ENCODE data around the gene DACH1. TPM values are rescaled to one million over a fixed set of nuclear protein-coding genes. Genes with fewer than 3 reads are reported as not detected.
A peak's percentile ranks its signal among the peaks of the same experiment; 100 is the strongest.

Gene DACH1
- total and polyA plus RNA-seq, 9 donors = 4.3 to 11.7 (median 10.5) TPM

- Histone ChIP-seq H3K27me3 (ENCODE audit: control insufficient read depth, insufficient read depth, low read length) (no peaks in the 10 kb centered on the region), H3K36me3 (ENCODE audit: control insufficient read depth, insufficient read depth, low read length) (no peaks in the 10 kb centered on the region), H3K27ac (ENCODE audit: low read length) (no peak overlapping the region), H3K4me1 (ENCODE audit: control insufficient read depth, insufficient read depth, low read length) (peaks cover 3% of the 10 kb centered on the region), H3K9me3 (replicated peaks; ENCODE audit: control insufficient read depth, low read depth, low read length) (no peaks in the 10 kb centered on the region), H3K4me3 (ENCODE audit: low read length) (no peak overlapping the region)
- WGBS (ENCODE audit: insufficient coverage) = no CpG with 5 or more reads among the region's 2 CpGs
- peak; percentile 36 for DNase-seq
Observed at GRCh38 chr13:71634602-71635443, 232.2 kb downstream of the DACH1 start.

DNA sequence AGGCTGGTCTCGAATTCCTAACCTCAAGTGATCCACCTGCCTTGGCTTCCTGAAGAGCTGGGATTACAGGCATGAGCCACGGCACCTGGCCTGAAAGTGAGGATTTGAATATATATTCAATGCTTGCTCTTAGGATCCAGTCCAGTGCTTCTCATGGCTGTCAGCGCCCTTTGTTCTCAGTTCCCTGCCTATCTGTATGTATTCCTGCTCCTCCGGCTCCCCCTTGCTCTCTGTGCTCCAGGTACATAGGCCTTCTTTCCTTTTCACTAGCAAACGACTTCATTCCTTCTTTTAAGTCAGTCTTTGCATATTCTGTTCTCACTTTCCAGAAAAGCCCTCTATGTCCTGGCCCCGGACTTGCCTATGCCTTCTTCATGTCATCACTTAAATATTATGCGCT, 232.8 kb downstream of the DACH1 start:
- H3K4me1 ChIP-seq (ENCODE audit: control insufficient read depth, insufficient read depth, low read length) = peaks cover 3% of the 10 kb centered on the region
- H3K36me3 ChIP-seq (ENCODE audit: control insufficient read depth, insufficient read depth, low read length) = no peaks in the 10 kb centered on the region
- DNase-seq = no peak
- no peaks in the 10 kb centered on the region for H3K27me3 ChIP-seq (ENCODE audit: control insufficient read depth, insufficient read depth, low read length)
- no peak overlapping the region for H3K27ac ChIP-seq (ENCODE audit: low read length)
- WGBS (ENCODE audit: insufficient coverage) = 77% methylated on average over 6 of the region's 7 CpGs
- no peaks in the 10 kb centered on the region for H3K9me3 ChIP-seq (replicated peaks; ENCODE audit: control insufficient read depth, low read depth, low read length)
- no peak overlapping the region for H3K4me3 ChIP-seq (ENCODE audit: low read length)

DNA sequence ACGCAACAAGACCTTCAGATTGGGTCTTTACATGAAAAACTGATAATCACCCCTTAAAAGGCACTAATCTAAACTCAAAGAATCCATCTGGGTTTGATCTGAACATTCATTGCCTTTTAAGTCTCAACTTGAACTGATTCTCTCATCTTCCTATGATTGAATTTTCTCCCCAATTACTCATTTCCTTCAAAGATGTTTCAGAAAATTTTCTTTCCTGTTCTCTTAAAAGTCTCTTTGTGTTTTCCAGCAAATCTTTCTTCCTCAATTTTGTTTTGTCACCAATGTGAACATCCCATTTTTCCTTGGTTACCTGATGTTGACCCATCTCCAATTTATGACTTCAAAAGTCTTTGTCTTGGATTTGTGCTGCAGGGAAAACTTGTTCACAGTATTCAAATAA, 234.3 kb downstream of the DACH1 start:
- Histone ChIP-seq H3K27me3 (ENCODE audit: control insufficient read depth, insufficient read depth, low read length) (no peaks in the 10 kb centered on the region), H3K4me1 (ENCODE audit: control insufficient read depth, insufficient read depth, low read length) (peaks cover 3% of the 10 kb centered on the region), H3K27ac (ENCODE audit: low read length) (no peak overlapping the region), H3K9me3 (replicated peaks; ENCODE audit: control insufficient read depth, low read depth, low read length) (no peaks in the 10 kb centered on the region), H3K36me3 (ENCODE audit: control insufficient read depth, insufficient read depth, low read length) (no peaks in the 10 kb centered on the region), H3K4me3 (ENCODE audit: low read length) (no peak overlapping the region)
- WGBS (ENCODE audit: insufficient coverage) = 86% methylated on average over 1 of the region's 1 CpG
- DNase-seq = no peak

DNA sequence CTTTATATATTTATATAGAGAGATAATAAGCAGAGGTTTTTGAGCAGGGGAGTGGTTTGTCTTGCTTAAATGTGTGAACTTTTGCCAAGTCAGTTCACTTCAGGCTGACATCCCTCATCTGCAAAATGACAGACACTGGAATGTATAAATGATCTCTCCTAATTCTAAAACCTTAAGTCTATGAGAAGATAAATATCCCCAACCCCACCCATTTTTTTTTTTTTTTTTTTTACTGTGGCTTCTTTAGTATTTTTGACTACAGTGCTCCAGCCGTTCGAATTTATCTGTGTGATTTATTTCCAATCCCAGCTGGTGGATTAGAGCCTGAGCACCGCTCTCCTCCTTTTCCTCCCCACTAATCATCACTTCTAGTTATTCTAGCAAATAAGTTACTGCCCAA, 234.8 kb downstream of the DACH1 start:
- Histone ChIP-seq H3K4me1 (ENCODE audit: control insufficient read depth, insufficient read depth, low read length) (peaks cover 3% of the 10 kb centered on the region), H3K27ac (ENCODE audit: low read length) (no peak overlapping the region)
- WGBS (ENCODE audit: insufficient coverage) = no CpG with 5 or more reads among the region's 3 CpGs

GRCh38 chr13:71629167-71629566, 237.8 kb downstream of the DACH1 start:
- WGBS (ENCODE audit: insufficient coverage) = 80% methylated on average over 2 of the region's 3 CpGs
- no peaks in the 10 kb centered on the region for H3K27me3 ChIP-seq (ENCODE audit: control insufficient read depth, insufficient read depth, low read length)
- H3K4me3 ChIP-seq (ENCODE audit: low read length) = no peak overlapping the region
- H3K27ac ChIP-seq (ENCODE audit: low read length) = no peak overlapping the region
- no peaks in the 10 kb centered on the region for H3K4me1 ChIP-seq (ENCODE audit: control insufficient read depth, insufficient read depth, low read length)
- no peaks in the 10 kb centered on the region for H3K36me3 ChIP-seq (ENCODE audit: control insufficient read depth, insufficient read depth, low read length)
- no peaks in the 10 kb centered on the region for H3K9me3 ChIP-seq (replicated peaks; ENCODE audit: control insufficient read depth, low read depth, low read length)
- no peak for DNase-seq

More for the DNA sequence above, 234.8 kb downstream of the DACH1 start:
- no peaks in the 10 kb centered on the region for H3K36me3 ChIP-seq (ENCODE audit: control insufficient read depth, insufficient read depth, low read length)
- no peaks in the 10 kb centered on the region for H3K9me3 ChIP-seq (replicated peaks; ENCODE audit: control insufficient read depth, low read depth, low read length)
- no peak for DNase-seq
- no peak overlapping the region for H3K4me3 ChIP-seq (ENCODE audit: low read length)
- no peaks in the 10 kb centered on the region for H3K27me3 ChIP-seq (ENCODE audit: control insufficient read depth, insufficient read depth, low read length)

GRCh38 chr13:71626421-71627117, 240.4 kb downstream of the DACH1 start:
- H3K4me1 ChIP-seq (ENCODE audit: control insufficient read depth, insufficient read depth, low read length) = no peaks in the 10 kb centered on the region
- H3K27me3 ChIP-seq (ENCODE audit: control insufficient read depth, insufficient read depth, low read length) = no peaks in the 10 kb centered on the region
- DNase-seq = no peak
- WGBS (ENCODE audit: insufficient coverage) = no CpG with 5 or more reads among the region's 4 CpGs
- H3K36me3 ChIP-seq (ENCODE audit: control insufficient read depth, insufficient read depth, low read length) = no peaks in the 10 kb centered on the region
- no peaks in the 10 kb centered on the region for H3K9me3 ChIP-seq (replicated peaks; ENCODE audit: control insufficient read depth, low read depth, low read length)
- H3K4me3 ChIP-seq (ENCODE audit: low read length) = no peak overlapping the region
- H3K27ac ChIP-seq (ENCODE audit: low read length) = no peak overlapping the region

- H3K36me3 ChIP-seq (ENCODE audit: control insufficient read depth, insufficient read depth, low read length) = no peaks in the 10 kb centered on the region
- H3K4me1 ChIP-seq (ENCODE audit: control insufficient read depth, insufficient read depth, low read length) = no peaks in the 10 kb centered on the region
- H3K27ac ChIP-seq (ENCODE audit: low read length) = peak overlapping the region; percentile 33
- no peak overlapping the region for H3K4me3 ChIP-seq (ENCODE audit: low read length)
- peak; percentile 18 for DNase-seq
- no peaks in the 10 kb centered on the region for H3K27me3 ChIP-seq (ENCODE audit: control insufficient read depth, insufficient read depth, low read length)
- no peaks in the 10 kb centered on the region for H3K9me3 ChIP-seq (replicated peaks; ENCODE audit: control insufficient read depth, low read depth, low read length)
Observed at GRCh38 chr13:71625694-71626093, 241.3 kb downstream of the DACH1 start.

- H3K27ac ChIP-seq (ENCODE audit: low read length) = no peak overlapping the region
- no peaks in the 10 kb centered on the region for H3K27me3 ChIP-seq (ENCODE audit: control insufficient read depth, insufficient read depth, low read length)
- no peaks in the 10 kb centered on the region for H3K4me1 ChIP-seq (ENCODE audit: control insufficient read depth, insufficient read depth, low read length)
- no peaks in the 10 kb centered on the region for H3K36me3 ChIP-seq (ENCODE audit: control insufficient read depth, insufficient read depth, low read length)
- H3K4me3 ChIP-seq (ENCODE audit: low read length) = no peak overlapping the region
- DNase-seq = no peak
- 75% methylated on average over 2 of the region's 5 CpGs for WGBS (ENCODE audit: insufficient coverage)
- no peaks in the 10 kb centered on the region for H3K9me3 ChIP-seq (replicated peaks; ENCODE audit: control insufficient read depth, low read depth, low read length)
Observed at GRCh38 chr13:71624653-71625600, 242.1 kb downstream of the DACH1 start.

- Histone ChIP-seq H3K4me3 (ENCODE audit: low read length) (no peak overlapping the region), H3K36me3 (ENCODE audit: control insufficient read depth, insufficient read depth, low read length) (no peaks in the 10 kb centered on the region), H3K27ac (ENCODE audit: low read length) (no peak overlapping the region), H3K27me3 (ENCODE audit: control insufficient read depth, insufficient read depth, low read length) (no peaks in the 10 kb centered on the region), H3K9me3 (replicated peaks; ENCODE audit: control insufficient read depth, low read depth, low read length) (no peaks in the 10 kb centered on the region), H3K4me1 (ENCODE audit: control insufficient read depth, insufficient read depth, low read length) (no peaks in the 10 kb centered on the region)
- no peak for DNase-seq
- WGBS (ENCODE audit: insufficient coverage) = 29% methylated on average over 1 of the region's 11 CpGs
Observed at GRCh38 chr13:71621174-71622124, 245.6 kb downstream of the DACH1 start.

Data from muscle of leg (tissue), 11 donors.